Measurements from ENCODE around the gene CFAP54. TPM values are rescaled to one million over a fixed set of nuclear protein-coding genes. Genes with fewer than 3 reads are reported as not detected.

CFAP54 gene
- total RNA-seq, 4 donors from 2014 or later, result 0.22 to 0.62 (median 0.57) TPM; not detected in 1

DNA sequence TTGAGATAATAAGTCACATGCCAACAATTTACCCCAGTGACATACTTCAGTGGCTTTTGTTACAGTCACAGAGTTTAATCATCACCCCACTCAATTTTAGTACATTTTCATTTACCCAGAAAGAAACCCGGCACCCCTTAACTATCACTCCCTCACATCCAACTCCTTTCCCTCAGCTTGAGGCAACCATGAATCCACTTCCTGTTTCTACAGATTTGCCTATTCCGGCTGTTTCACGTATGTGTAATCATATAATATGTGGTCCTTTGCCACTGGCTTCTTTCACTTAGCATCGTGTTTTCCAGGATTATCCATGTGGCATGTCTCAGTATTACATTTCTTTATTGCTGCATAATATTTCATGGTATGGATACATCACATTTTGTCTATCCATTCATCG is 147.5 kb downstream of the CFAP54 start:
- 86 to 88% methylated on average over 5 of the region's 5 CpGs for WGBS, 2 donors
- Histone ChIP-seq H3K4me3 (no peak overlapping the region), H3K36me3 (no peaks in the 10 kb centered on the region), H3K27me3 (peaks cover 0 to 7% (median 0%) of the 10 kb centered on the region in 4 donors), H3K27ac (no peak overlapping the region), H3K4me1 (no peaks in the 10 kb centered on the region), H3K9me3 (no peaks in the 10 kb centered on the region)
- intact Hi-C loops (cut with DNase I), result no loop called here
- TF ChIP-seq POLR2A (IDR thresholded peaks at IDR 0.05) (no peak), CTCF (IDR thresholded peaks at IDR 0.05) (no peak)
- no peak for DNase-seq

GRCh38 chr12:96648923-96649322 is 159.5 kb downstream of the CFAP54 start:
- no peaks in the 10 kb centered on the region for H3K36me3 ChIP-seq
- no peak for TF ChIP-seq CTCF (IDR thresholded peaks at IDR 0.05)
- TF ChIP-seq POLR2A (IDR thresholded peaks at IDR 0.05), result no peak
- H3K9me3 ChIP-seq, result no peaks in the 10 kb centered on the region
- no peak overlapping the region for H3K27ac ChIP-seq
- H3K27me3 ChIP-seq, result no peaks in the 10 kb centered on the region
- H3K4me1 ChIP-seq, result no peaks in the 10 kb centered on the region
- intact Hi-C loops (cut with DNase I), result no loop called here
- WGBS, 2 donors, result 36 to 67% methylated on average over 1 of the region's 1 CpG
- no peak overlapping the region for H3K4me3 ChIP-seq
- DNase-seq, result no peak

GRCh38 chr12:96652870-96653269 is 163.5 kb downstream of the CFAP54 start:
- no peak for DNase-seq
- WGBS, 2 donors, result 36 to 52% methylated on average over 2 of the region's 2 CpGs
- Histone ChIP-seq H3K36me3 (no peaks in the 10 kb centered on the region), H3K4me3 (no peak overlapping the region), H3K4me1 (no peaks in the 10 kb centered on the region), H3K27me3 (no peaks in the 10 kb centered on the region), H3K27ac (no peak overlapping the region), H3K9me3 (no peaks in the 10 kb centered on the region)
- intact Hi-C loops (cut with DNase I), result no loop called here
- TF ChIP-seq POLR2A (IDR thresholded peaks at IDR 0.05) (no peak), CTCF (IDR thresholded peaks at IDR 0.05) (no peak)

- Histone ChIP-seq H3K27me3 (no peaks in the 10 kb centered on the region), H3K9me3 (no peaks in the 10 kb centered on the region), H3K4me3 (no peak overlapping the region), H3K36me3 (no peaks in the 10 kb centered on the region), H3K4me1 (no peaks in the 10 kb centered on the region), H3K27ac (no peak overlapping the region)
- TF ChIP-seq CTCF (IDR thresholded peaks at IDR 0.05) (no peak), POLR2A (IDR thresholded peaks at IDR 0.05) (no peak)
- 86% methylated on average over 1 of the region's 1 CpG for WGBS, 2 donors
- no peak for DNase-seq
- intact Hi-C loops (cut with DNase I), result no loop called here
These were observed 168.7 kb downstream of the CFAP54 start for GRCh38 chr12:96658075-96658474.

DNA sequence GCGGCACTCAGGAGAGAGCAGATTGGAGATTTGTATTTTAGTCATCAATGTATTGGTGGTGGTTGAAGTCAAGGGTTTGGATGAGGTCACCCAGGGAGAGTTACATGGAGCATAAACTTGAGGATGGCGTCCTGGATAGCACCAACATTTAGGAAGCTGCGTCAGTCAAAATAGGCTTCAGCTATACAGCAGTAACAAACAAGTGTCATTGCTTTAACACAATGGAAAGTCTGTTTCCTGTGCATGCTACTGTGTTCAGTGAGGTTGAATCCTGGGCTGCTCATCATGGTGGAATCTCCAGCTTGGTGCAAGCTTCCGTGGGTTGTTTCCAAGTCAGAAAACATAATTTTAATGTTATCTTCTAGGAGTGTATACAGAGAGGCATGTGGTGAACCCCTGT is 180.4 kb downstream of the CFAP54 start:
- Histone ChIP-seq H3K27me3 (no peaks in the 10 kb centered on the region), H3K36me3 (no peaks in the 10 kb centered on the region), H3K9me3 (no peaks in the 10 kb centered on the region), H3K4me3 (no peak overlapping the region), H3K4me1 (no peaks in the 10 kb centered on the region), H3K27ac (no peak overlapping the region)
- no peak for DNase-seq
- TF ChIP-seq CTCF (IDR thresholded peaks at IDR 0.05) (no peak), POLR2A (IDR thresholded peaks at IDR 0.05) (no peak)
- intact Hi-C loops (cut with DNase I), result no loop called here
- WGBS, 2 donors, result 74 to 81% methylated on average over 4 of the region's 4 CpGs

All from esophagus squamous epithelium (tissue), 5 donors.